Measurements from ENCODE around the gene TNFRSF1A. TPM values are rescaled to one million over a fixed set of nuclear protein-coding genes. Genes with fewer than 3 reads are reported as not detected.

TNFRSF1A gene
- total RNA-seq, 1 donor from 2014 or later, result 125 TPM

GRCh38 chr12:6361834-6362233 is 20.0 kb upstream of the TNFRSF1A start:
- H3K4me1 Mint-ChIP-seq (ENCODE audit: unreplicated experiment), result peaks cover 2% of the 10 kb centered on the region
- no peaks in the 10 kb centered on the region for H3K9me3 Mint-ChIP-seq (ENCODE audit: unreplicated experiment)
- no peak for TF ChIP-seq CTCF (IDR thresholded peaks at IDR 0.05; ENCODE audit: unreplicated experiment)
- no peaks in the 10 kb centered on the region for H3K36me3 Mint-ChIP-seq (ENCODE audit: low read depth, unreplicated experiment)
- H3K27me3 Mint-ChIP-seq (ENCODE audit: unreplicated experiment), result peaks cover 5% of the 10 kb centered on the region
- H3K4me3 Mint-ChIP-seq (ENCODE audit: unreplicated experiment), result no peak overlapping the region
- peak overlapping the region; percentile 32 for H3K27ac Mint-ChIP-seq (ENCODE audit: unreplicated experiment)
- DNase-seq (ENCODE audit: low spot score), result no peak

DNA sequence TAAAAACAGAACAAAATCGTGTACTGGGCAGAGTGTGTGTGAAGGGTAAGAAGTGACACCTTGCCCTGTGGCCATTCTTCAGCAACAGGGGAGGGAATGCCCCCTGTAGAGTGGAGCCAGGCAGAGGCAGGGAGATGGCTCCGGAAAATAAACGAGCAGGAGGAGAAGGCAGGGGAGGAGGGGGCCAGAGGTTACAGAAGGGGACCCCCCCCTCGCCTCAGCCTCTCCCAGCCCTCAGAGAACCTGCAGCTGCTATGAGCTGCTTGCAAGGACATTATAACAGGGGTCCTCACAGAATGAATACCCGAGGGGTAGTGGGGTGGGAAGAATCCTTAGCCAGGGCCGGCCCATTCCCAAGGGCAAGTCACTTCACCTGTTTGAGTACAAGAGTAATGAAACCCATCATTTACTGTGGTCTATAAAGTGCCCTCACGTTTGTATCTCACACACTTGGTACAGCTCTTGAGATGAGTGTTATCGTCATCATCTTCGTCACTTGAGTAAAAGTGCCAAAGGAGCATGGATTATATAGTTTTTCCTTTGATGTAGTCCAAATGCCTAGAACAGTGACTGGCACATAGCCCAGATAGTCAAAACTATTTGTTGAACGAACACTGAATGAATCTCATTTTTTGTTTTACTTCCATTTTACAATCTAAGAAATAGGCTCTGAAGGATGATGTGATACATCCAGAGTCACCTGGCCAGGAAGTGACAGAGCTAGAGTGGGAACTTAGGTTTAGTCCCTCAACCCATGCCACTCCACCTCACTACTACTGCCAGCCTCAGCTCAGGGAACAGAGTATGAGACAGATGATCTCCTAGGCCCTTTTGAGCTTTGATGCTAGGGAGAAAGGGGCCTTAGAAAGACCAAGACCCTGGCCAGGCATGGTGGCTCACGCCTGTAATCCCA is 19.0 kb upstream of the TNFRSF1A start:
- Mint-ChIP-seq H3K36me3 (ENCODE audit: low read depth, unreplicated experiment) (no peaks in the 10 kb centered on the region), H3K4me3 (ENCODE audit: unreplicated experiment) (no peak overlapping the region), H3K27me3 (ENCODE audit: unreplicated experiment) (peaks cover 10% of the 10 kb centered on the region), H3K9me3 (ENCODE audit: unreplicated experiment) (no peaks in the 10 kb centered on the region), H3K27ac (ENCODE audit: unreplicated experiment) (no peak overlapping the region), H3K4me1 (ENCODE audit: unreplicated experiment) (peaks cover 2% of the 10 kb centered on the region)
- no peak for TF ChIP-seq CTCF (IDR thresholded peaks at IDR 0.05; ENCODE audit: unreplicated experiment)
- DNase-seq (ENCODE audit: low spot score), result no peak

- H3K27ac Mint-ChIP-seq (ENCODE audit: unreplicated experiment), result no peak overlapping the region
- no peaks in the 10 kb centered on the region for H3K36me3 Mint-ChIP-seq (ENCODE audit: low read depth, unreplicated experiment)
- no peak for DNase-seq (ENCODE audit: low spot score)
- H3K4me3 Mint-ChIP-seq (ENCODE audit: unreplicated experiment), result no peak overlapping the region
- peaks cover 5% of the 10 kb centered on the region for H3K4me1 Mint-ChIP-seq (ENCODE audit: unreplicated experiment)
- no peak for TF ChIP-seq CTCF (IDR thresholded peaks at IDR 0.05; ENCODE audit: unreplicated experiment)
- peaks cover 11% of the 10 kb centered on the region for H3K27me3 Mint-ChIP-seq (ENCODE audit: unreplicated experiment)
- H3K9me3 Mint-ChIP-seq (ENCODE audit: unreplicated experiment), result no peaks in the 10 kb centered on the region
Measured at GRCh38 chr12:6360080-6360571, 18.2 kb upstream of the TNFRSF1A start.

DNA sequence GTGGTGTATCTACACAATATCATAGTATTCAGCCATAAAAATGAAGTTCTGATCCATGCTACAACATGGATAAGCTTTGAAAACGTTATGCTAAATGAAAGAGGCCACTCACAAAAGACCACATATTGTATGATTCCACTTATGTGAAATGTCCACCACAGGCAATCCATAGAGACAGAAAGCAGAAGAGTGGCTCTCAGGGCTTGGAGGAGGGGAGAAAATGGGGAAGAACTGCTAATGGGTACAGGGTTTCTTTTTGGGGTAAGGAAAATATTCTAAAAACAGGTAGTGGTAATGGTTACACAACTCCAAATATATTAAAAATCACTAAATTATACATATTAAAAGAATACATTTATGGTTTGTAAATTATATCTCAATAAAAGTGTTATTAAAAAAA is 17.0 kb upstream of the TNFRSF1A start:
- TF ChIP-seq CTCF (IDR thresholded peaks at IDR 0.05; ENCODE audit: unreplicated experiment), result no peak
- H3K36me3 Mint-ChIP-seq (ENCODE audit: low read depth, unreplicated experiment), result no peaks in the 10 kb centered on the region
- DNase-seq (ENCODE audit: low spot score), result no peak
- H3K9me3 Mint-ChIP-seq (ENCODE audit: unreplicated experiment), result no peaks in the 10 kb centered on the region
- H3K27me3 Mint-ChIP-seq (ENCODE audit: unreplicated experiment), result peaks cover 12% of the 10 kb centered on the region
- H3K4me1 Mint-ChIP-seq (ENCODE audit: unreplicated experiment), result peaks cover 2% of the 10 kb centered on the region
- H3K4me3 Mint-ChIP-seq (ENCODE audit: unreplicated experiment), result no peak overlapping the region
- H3K27ac Mint-ChIP-seq (ENCODE audit: unreplicated experiment), result no peak overlapping the region

DNA sequence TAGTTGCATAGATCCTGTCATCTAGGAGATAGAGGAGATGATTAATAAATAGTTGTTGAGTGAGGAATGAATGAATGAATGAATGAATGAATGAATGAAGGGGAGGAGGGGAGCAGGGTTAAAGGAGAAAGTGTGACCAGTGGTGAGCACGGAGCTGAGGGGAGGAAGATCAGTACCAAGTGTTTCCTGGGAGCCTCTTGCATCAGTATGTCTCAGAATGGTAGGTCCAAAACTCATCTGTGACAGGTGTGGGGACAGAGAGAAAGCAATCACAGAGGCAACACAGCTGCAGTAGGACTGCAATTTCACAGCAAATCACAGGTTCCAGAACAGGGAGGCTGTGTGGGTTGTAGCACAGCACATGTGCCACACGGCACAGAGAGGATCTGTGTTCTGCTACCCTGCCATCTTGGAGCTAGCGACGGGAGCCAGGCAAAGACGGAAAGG is 14.5 kb upstream of the TNFRSF1A start:
- Mint-ChIP-seq H3K4me1 (ENCODE audit: unreplicated experiment) (peaks cover 13% of the 10 kb centered on the region), H3K27me3 (ENCODE audit: unreplicated experiment) (peaks cover 15% of the 10 kb centered on the region), H3K9me3 (ENCODE audit: unreplicated experiment) (no peaks in the 10 kb centered on the region), H3K27ac (ENCODE audit: unreplicated experiment) (no peak overlapping the region), H3K4me3 (ENCODE audit: unreplicated experiment) (no peak overlapping the region), H3K36me3 (ENCODE audit: low read depth, unreplicated experiment) (no peaks in the 10 kb centered on the region)
- no peak for DNase-seq (ENCODE audit: low spot score)
- no peak for TF ChIP-seq CTCF (IDR thresholded peaks at IDR 0.05; ENCODE audit: unreplicated experiment)
